Retina (tissue), 1 donor: ENCODE results near the gene BATF2.
"Not testable (repeated sequence)": the region's sequence is repeated elsewhere in the genome, so short reads cannot be mapped to it uniquely, and the experiment has no call there.

Source experiments
- DNase-seq: peaks from one replicate; pipeline ENCODE4 v3.0.0-alpha.2; 2016

The BATF2 gene

DNA sequence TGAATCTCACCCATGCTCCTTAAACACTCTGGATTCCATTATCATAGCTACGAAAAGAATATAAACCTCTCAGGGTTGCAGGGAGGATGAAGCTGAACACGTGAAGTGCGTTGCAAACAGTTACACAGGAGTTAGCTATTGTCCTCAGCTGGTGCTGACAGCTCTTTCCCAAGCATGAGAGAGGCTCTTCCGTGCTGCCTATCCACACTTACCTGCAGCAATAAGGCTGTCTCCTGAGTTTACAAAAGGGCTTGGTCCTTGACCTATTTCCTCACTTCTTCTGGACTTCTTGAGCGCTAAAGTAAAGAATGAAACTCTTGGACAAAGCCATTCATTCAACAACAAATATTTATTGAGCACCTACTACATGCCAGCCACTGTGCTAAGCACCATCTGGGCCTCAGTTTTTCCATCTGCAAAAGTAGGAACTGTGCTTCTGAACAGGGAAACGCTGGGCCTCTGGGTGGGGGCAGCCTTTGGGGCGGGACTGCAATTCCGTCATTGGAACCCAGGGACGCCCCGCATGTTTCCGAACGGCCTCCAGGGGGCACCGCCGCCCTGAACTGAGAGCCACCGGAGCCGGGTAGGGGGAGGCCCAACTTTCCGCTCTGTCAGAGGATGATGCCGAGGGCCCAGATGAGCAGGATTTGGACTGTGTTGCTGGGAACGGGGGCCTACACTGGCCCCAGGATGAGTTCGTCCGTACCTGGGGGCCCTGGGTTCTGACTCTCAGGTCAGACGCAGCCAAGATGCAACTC is 16.5 kb upstream of the BATF2 start:
- DNase-seq, result peak; percentile 95

DNA sequence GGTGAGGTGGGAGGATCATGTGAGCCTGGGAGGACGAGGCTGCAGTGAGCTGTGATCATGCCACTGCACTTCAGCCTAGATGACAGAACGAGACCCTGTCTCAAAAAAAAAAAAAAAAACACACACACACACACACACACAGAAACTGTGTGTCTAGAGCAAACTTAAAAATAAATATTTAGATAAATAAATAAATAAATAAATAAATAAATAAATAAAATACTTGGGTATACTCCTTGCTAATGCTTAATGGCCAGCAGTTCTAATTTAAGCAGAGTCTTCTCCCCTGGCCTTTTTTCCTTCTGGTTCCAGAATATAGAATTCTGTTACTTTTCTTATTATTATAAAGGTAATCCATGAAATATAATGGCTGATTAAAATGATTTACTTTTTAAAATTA is 12.1 kb upstream of the BATF2 start:
- DNase-seq, result no peak

DNA sequence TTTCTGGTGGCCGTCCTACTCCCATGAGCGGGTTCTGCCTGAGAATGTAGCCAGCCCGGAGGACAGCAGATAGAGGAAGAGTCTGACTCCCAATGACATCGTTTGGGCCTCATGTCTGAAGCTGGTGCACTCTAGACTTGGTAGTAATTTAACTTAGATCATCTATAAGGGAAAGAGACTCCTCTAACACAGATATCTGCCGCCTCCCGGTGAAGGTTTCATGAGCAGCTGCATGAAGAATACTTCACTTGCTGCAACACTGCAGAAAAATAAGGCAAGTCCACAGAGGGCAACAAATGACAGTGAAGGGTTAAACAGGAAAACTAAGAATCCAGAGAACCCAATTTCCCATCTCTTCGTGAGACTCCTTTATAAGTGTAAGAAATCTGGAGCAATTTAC is 11.2 kb upstream of the BATF2 start:
- DNase-seq, result no peak

DNA sequence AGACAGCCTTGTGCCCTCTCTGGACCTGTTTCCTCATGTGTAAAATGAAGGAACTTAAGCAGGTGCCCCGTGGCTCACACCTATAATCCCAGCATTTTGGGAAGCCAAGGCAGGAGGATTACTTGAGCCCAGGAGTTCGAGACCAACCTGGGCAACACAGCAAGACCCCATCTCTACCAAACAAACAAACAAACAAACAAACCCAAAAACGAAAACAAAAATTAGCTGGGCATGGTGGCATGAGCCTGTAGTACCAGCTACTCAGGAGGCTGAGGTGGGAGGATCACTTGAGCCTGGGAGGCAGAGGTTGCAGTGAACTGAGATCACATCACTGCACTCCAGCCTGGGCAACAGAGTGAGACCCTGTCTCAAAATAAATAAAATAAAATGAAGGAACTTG is 7.2 kb upstream of the BATF2 start:
- DNase-seq, result not testable (repeated sequence)

DNA sequence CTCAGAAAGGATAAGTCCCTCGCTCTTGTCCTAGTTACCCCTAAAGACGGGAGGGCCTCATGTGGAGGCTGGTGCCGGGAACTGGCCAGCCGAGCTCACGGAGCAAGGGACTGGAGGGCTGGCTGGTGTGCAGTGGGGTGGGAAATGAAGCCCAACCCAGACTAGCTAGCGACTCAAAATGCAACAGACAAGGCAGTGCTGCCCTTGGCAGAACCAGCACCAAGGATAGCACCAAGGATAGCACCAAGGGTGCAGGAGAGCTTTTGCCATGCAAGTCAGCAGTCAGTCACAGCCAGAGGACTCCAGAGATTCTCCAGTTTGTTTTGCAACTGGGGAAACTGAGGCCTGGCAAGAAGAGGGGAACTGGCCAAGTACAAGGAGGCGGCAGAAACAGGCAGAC is 6.5 kb upstream of the BATF2 start:
- no peak for DNase-seq

DNA sequence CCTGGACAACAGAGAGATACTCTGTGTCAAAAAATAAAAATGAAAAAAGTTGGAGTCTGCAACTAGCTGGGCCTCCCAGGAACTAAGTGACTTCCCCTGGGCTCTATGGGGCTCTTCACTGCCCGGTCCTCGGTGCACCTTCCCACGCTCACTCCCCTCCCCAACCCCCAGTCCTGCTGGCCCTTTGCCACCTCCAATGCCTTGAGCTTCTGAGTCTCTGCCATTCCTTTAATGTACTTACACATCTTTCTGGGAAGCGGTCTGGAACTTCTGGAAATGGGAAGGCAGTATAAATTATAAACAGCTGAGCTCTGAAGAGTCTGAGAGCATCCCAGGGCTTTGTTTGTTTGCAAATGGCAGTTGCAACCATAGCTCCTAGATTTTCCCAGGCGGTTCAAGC is 5.9 kb upstream of the BATF2 start:
- no peak for DNase-seq

DNA sequence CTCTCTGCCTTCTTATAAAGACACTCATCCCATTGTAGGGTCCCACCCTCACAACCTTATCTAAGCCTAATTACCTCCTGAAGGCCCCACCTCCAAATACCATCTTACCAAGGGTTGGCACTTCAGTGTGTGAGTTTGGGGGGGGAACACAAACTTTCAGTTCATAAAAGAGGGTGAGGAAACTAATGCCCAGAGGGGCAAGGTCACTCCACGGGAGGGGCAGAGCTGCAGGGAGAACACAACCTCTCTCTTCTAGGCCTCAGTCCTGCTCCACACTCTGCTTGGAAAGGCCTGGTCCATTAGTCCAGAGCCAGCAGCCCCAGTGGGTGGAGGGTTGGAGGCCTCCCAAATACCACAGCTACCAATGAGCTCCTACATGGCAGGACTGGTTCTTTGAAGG is 2.7 kb upstream of the BATF2 start:
- DNase-seq, result no peak

DNA sequence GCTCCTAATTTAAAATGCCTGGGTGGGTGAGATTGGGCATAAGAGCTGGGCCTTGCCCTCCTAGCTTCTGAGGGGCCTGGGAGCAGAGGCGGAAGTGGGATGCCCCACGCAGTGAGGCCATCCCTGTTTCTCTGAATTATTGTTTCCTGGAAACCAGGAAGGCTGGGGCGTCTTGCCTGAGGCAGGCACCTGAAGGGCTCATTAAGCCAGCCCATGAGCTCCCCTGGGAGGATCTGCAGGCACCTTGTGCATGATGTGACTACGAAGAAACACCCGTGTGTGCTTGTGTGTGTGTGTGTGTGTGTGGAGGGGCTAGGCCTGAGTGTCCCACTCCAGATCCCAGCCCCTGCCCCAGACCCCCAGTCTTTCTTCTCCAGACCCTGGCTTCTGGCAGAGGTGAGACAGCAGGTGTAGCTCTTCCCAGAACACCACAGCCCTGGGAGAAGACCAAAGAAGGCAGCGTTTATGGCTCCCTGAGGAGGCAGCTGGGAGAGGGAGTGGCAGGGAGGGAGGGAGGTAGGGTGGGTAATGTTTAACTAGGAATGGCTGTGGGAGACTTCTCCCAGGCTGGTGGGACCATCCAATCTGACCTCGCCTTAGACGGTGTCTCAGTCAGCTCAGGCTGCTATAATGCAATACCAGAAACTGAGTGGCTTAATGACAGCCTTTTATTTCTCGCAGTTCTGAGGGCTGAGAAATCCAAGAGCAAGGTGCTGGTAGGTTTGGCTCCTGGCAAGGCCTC is 2.1 kb upstream of the BATF2 start:
- no peak for DNase-seq

DNA sequence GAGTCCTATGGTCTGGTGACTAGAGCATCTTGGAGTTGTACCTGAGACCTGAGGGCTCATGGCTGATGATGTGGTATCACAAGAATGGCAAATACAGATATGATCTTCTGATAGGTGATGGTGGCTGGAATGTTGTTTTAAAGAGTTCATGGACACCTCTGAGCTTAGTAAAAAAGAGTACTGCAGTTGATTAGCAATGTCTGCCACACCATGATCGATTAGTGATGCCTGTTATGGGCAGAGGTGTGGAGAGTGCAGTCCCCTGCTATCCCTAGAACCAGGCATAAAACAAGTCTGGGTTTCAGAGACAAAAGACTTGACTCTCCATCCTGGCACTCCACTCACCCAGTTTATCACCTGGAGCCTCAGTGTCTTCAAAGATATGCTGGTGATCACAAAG is 1.4 kb upstream of the BATF2 start:
- DNase-seq, result no peak

DNA sequence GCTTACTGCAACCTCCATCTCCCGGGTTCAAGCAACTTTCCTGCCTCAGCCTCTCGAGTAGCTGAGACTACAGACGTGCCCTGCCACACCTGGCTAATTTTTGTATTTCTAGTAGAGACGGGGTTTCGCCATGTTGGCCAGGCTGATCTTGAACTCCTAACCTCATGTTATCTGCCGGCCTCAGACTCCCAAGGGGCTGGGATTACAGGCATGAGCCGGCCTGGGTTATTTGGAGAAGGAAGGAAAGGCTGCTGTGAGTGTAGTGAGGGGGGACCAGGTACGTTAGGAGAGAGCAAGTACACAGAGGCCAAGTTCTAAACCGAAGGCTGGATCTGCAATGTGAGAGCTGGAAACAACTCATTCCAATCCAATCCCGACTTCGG is 453 bp downstream of the BATF2 start:
- DNase-seq, result no peak

DNA sequence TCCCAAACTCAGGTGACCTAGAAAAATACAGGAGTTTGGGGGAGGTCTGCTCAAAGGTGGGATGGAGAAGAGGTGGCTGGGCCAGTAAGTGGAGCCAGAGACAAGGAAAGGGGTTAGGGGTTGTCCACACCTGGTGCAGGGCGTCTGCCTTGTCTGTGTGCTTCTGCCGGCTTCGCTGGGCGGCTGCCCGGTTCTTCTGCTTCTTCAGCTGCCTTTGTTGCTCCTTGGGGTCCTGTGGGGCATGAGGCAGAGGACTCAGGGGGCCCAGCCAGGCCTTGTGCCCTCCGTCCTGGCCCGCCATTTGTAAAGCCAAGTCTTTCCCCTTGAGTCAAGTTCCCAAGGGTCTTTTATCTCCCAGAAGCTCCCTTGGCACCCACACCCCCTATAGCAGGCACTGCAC is 2.5 kb downstream of the BATF2 start:
- DNase-seq, result no peak

DNA sequence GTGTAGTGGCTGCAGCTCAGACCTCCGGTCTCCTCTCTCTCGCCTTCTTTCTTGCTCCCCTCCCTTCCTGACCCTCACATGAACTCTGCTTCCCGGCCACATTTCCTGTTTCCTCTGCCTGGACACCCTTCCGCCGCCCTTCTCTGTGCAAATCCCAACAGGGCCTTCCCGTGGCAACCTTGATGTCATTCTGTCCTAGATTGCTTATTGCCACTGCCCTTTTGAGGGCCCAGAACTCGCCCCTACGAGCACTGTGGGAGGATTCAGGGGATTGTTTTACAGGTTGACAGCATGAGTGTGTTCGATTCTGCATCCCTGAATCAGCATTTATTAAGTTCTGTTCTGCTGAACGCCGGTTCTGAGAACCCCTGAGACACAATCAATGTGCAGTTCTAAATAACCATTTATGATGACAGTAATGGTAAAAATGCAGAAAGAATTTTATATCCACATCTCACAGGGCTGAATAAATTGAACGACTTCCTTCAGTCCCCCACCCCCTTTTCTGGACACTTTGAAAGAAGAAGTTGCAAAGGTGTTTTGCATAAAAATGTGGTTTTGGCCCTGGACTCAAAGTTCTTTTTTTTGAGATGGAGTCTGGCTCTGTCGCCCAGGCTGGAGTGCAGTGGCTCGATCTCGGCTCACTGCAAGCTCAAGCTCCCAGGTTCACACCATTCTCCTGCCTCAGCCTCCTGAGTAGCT is 6.4 kb downstream of the BATF2 start:
- DNase-seq, result no peak

DNA sequence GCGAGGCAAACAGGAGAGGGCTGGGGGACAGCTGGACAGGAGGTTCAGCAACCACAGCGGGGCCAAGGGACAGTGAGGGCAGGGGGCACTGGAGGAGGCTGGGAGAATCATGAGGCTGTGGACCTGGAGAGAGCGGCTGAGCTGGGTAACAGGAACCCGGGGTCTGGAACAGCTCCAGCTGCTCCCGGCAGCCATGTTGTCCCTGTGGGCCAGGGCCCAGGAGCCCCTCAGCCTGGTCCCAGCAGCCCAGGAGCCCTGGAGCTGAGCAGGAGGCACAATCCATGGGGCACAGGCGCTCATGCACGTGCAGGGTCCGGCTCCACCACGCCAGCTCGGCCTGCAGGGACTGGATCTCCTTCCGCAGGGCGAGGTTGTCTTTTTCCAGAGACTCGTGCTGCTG is 7.4 kb downstream of the BATF2 start:
- no peak for DNase-seq

DNA sequence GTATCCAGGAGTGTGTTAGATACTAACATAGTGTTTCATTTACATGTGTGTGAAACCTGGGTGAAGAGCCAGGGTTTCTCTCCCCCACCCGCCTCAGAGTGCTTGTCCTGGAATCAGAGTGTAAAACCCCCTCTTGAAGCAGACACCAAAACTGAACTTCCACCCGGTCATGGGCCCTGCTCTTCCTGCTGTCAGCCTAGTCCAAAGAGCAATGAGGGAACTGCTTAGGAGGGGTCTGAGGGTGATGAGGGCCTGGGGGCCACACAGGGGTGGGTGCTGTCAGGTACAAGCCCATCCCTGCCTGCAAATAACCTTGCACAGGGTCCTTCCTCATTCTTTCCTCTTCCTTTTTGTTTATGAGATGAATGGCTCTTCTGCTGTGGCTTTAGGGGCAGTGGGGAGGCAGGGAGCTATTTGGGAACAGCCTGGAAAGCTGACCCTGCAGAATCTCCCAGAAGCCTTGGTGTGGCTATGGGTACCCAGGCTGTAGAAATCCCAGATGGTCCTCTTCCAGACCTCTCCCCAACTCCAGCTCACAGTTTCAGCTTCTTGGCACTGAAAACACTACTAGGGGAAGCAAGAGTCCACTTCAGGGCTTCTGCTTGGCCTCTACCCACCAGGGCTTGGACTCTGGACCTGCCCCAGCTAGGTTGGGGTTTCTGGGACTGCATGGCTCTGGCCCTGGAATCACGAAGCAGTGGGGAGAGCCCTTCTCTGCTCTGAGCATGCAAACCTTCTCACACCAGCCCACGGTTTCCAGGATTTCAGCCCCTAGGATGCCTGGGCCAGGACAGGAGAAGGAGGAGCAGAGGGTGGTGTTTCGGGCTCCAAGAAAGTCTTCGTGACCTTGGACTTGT is 8.5 kb downstream of the BATF2 start:
- DNase-seq, result no peak

DNA sequence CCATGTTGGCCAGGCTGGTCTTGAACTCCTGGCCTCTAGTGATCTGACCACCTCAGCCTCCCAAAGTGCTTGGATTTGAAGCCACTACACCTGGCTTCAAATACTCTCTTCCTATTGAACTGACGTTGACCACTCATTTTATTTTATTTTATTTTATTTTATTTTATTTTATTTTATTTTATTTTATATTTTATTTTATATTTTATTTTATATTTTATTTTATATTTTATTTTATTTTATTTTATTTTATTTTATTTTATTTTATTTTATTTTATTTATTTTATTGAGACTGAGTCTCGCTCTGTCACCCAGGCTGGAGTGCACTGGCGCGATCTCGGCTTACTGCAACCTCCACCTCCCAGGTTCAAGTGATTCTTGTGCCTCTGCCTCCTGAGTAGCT is 13.4 kb downstream of the BATF2 start:
- not testable (repeated sequence) for DNase-seq

DNA sequence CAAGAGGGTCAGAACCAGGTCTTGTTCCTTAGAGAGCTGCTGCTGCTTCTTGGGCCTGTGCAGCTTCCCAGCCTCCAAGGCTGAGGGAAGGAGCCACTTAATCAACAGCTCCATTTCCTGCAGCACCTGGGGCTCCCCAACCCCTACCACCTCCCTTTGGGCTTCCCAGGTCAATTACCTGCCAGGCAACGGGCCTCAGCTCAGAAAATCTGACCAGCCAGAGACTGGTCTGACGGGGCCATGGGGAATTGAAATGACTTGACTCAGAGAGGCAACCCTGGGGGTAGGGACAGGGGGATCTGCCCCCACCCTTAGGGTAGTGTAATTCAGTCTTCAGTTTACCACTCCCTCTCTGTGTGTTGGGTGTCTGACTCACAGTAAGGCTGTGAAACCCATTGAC is 20.1 kb downstream of the BATF2 start:
- DNase-seq, result no peak

DNA sequence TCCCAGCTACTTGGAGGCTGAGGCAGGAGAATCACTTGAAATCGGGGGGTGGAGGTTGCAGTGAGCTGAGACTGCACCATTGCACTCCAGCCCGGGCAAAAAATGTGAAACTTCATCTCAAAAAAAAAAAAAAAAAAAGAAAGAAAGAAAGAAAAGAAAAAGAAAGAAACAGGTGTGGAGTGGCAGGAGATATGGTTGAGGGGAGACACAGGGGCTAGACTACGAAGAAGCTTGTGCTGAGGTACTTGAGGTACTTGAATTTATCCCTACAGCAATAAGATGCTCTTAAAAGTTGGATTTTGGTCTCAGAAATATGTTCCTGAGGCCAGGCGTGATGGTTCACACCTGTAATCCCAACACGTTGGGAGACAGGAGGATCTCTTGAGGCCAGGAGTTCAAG is 22.6 kb downstream of the BATF2 start:
- DNase-seq, result no peak

DNA sequence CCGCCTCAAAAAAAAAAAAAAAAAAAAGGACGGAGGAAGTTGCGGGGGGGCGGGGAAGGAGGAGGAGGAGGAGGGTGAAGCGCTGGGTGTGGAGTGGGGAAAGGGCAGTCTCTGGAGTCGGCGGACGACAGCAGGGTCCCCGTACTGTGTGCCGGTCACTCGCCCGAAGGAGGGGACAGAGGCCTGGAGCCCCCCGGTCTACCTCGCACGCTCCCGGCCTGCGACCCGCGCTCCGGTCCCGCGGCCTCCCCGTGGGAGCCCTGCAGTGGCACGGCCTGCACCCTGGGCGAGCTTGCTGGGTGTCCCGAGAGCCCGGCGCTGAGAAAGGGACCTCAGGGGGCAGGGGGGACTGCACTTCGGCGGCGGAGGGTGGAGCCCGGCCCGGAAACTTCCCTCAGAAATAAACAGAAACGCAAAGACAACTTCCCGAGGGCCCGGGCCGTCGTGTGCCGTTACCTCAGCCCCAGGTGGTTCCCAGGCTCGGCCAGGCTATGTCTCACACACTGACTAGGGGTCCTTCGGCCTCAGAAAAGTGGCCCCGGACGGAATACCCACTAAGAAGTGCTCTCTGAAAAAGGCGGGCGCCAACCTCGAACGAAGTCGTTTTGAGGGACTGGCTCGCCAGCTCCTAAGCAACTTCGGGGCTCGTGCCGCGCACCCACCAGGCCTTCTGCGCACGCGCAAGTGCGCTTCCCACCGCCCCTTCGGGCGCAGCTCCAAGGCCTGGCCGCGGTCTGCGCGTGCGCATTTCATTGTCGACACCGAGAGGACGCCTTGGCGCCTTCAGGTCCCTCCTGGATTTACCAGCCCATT is 25.1 kb downstream of the BATF2 start, which contains the start of gene MAJIN:
TSS of gene MAJIN (minus strand) at position 688 of the 813 bp plus-strand sequence. CDS start 12,703 bp downstream, outside the sequence.
- peak; percentile 90 for DNase-seq

DNA sequence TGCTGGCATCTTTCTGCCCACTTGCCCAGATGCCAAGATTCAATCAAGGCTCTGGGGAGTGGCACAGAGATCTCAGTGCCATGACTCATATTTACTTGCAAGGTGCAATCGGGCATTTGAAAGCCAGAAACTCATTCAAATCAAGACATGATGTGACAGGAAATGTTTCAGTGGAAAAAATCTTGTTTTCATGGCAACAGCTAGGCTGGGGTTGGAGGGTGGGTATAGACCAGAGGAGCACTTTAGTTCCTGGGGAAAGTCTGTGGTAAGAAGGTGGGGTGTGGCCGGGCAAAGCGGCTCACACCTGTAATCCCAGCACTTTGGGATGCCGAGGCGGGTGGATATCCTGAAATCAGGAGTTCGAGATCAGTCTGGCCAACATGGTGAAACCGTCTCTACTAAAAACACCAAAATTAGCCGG is 26.0 kb downstream of the BATF2 start:
- no peak for DNase-seq

DNA sequence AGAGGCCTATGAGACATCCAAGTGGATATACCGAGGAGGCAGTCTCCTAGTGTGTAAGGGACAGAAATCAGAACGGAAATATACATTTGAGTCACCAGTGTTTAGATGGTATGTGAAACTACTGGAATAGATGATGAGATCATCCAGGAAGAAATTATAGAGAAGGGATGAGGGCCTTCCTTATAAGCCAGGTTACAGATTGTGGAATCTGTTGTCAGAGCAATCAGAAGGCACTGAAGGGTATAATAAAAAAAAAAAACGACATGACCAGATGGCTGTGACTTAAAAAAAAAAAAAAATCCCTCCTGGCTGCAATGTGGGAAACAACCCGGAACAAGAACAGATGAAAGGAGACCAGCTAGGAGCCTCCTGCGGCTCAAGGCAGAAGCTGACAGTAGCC is 27.6 kb downstream of the BATF2 start:
- no peak for DNase-seq

DNA sequence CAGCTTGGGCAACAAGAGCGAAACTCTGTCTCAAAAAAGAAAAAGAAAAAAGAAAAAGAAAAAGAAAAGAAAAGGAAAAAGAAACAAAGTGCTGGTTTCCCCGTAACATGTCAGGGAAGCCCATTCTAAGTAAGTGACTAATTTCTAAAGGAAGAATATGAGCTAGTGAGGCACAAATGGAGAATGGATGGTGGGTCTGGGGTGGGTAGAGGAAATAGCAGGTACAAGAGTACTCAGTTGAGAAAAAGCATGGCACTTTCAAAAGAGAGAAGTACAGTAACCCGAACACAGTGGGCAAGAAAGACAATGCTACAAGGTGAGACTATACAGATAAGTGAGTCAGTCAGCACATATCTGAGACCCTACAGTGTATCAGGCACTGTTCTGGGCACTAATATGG is 29.4 kb downstream of the BATF2 start:
- DNase-seq, result no peak

DNA sequence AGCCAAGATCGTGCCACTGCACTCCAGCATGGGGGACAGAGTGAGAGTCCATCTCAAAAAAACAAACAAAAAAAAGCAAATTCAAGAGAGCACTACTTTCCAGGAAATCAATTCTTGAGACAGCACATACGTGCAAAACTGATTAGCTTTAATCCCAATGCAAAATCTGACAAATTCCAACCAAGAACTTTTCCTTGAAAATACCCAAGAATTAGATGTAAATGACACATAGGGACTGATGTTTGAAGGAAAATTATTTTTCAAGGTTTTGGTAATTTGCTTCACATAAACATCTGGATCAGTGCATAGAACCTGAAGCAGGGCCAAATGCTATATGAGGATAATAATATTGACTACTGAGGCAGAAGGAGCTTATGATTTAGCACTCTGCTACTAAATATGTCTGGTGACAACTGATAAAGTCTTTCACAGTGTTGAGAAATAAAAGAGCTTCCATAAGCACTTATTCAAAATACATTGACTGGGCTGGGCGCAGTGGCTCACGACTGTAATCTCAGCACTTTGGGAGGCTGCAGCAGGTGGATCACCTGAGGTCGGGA is 33.6 kb downstream of the BATF2 start:
- no peak for DNase-seq
